K562 (cell line): ENCODE data around the gene ACER2. TPM values are rescaled to one million over a fixed set of nuclear protein-coding genes. Genes with fewer than 3 reads are reported as not detected.

Source experiments
- EP400 ChIP-seq: fragments of 450-650 bp; IDR thresholded peaks from 2 replicates; pipeline ENCODE4 v1.6.1; 2017; ENCODE audit warnings: antibody characterized with exemption, mild to moderate bottlenecking, moderate library complexity
- HDAC1 ChIP-seq, 2 experiments: fragments of 450-650 bp; IDR thresholded peaks; 2 replicates each; pipeline ENCODE4 v1.6.1; 2016 to 2017; ENCODE audit warnings: inconsistent platforms in 1 of 2, mild to moderate bottlenecking in 1 of 2, moderate library complexity in 1 of 2
- KDM5B ChIP-seq: fragments of 200-600 bp; sonication (generic); IDR thresholded peaks from 2 replicates; pipeline ENCODE4 v1.6.1; 2012; ENCODE audit warnings: low read depth, mild to moderate bottlenecking, moderate library complexity, low read length, control low read depth, inconsistent platforms; ENCODE audit not compliant: insufficient replicate concordance
- PURB ChIP-seq: sonication (generic); formaldehyde crosslinking; IDR thresholded peaks from 2 replicates; pipeline ENCODE4 v1.9.0; 2021; ENCODE audit warnings: low read depth, mild to moderate bottlenecking, missing genetic modification reagents
- RBM34 ChIP-seq: fragments of 200-400 bp; formaldehyde crosslinking; IDR thresholded peaks from 2 replicates; pipeline ENCODE4 v1.6.1; 2018; ENCODE audit warnings: low read length, borderline replicate concordance; ENCODE audit not compliant: insufficient read depth
- RNF2 ChIP-seq: sonication (generic); IDR thresholded peaks from 2 replicates; pipeline ENCODE4 v1.6.1; 2016
- SIRT6 ChIP-seq: IDR thresholded peaks from one replicate; pipeline ENCODE4 v1.6.1; 2012; ENCODE audit warnings: low read depth, mild to moderate bottlenecking, control low read depth, inconsistent platforms, low read length, moderate library complexity
- SRSF7 ChIP-seq: fragments of 200-400 bp; formaldehyde crosslinking; optimal IDR thresholded peaks from 2 replicates; pipeline ENCODE3; 2017; ENCODE audit warnings: mild to moderate bottlenecking, low read depth, low read length
- VEZF1 ChIP-seq: fragments of 200-800 bp; sonication (Bioruptor generic); IDR thresholded peaks from 2 replicates; pipeline ENCODE4 v1.6.1; 2017; ENCODE audit warnings: missing genetic modification characterization, missing compliant biosample characterization
- ZBTB40 ChIP-seq, 2 experiments: fragments of 450-650 bp in 1 of 2; sonication (generic) in 1 of 2; formaldehyde crosslinking in 1 of 2; IDR thresholded peaks; 2 replicates each; pipeline versions ENCODE4 v1.7.1 to v1.9.0; 2016 to 2022; ENCODE audit warnings: inconsistent platforms in 1 of 2, mild to moderate bottlenecking in 1 of 2, missing genetic modification reagents in 1 of 2
- ZNF699 ChIP-seq: fragments of 250-450 bp; sonication (Bioruptor Pico); IDR thresholded peaks from 2 replicates; pipeline ENCODE4 v1.8.0; 2021; ENCODE audit warnings: mild to moderate bottlenecking, moderate library complexity; ENCODE audit not compliant: insufficient replicate concordance
- polyA plus RNA-seq, 8 experiments: library from polyadenylated mRNA; depleted of rRNA in 4 of 8; stranded (reverse) in 5 of 8; unstranded in 3 of 8; fragments of >200 nt; fragmentation: Nextera tagmentation in 2 of 8; fragmentation: Illumina TruSeq in 1 of 8; extraction: Ambion mirVana in 2 of 8; extraction: Trizol in 1 of 8; gene quantifications; 2 replicates each; pipeline versions ENCODE4 v1.2.1 to v1.2.3, GENCODE V29; 2011 to 2014; ENCODE audit warnings: inconsistent platforms in 1 of 8, missing spikeins in 1 of 8
- total RNA-seq, 7 experiments: library from RNA; depleted of rRNA in 6 of 7; stranded (reverse); fragments of >200 nt in 6 of 7; fragmentation: Illumina TruSeq in 2 of 7; extraction: Trizol in 2 of 7; gene quantifications; 2 replicates each; pipeline versions ENCODE4 v1.2.1 to v1.2.3, GENCODE V29; 2011 to 2021; ENCODE audit warnings: low replicate concordance in 1 of 7
- TF ChIP-seq, protein P1 (sequence below): fragments of 250-450 bp; sonication (Bioruptor Pico); IDR thresholded peaks from 2 replicates; pipeline ENCODE4 v1.5.0; 2020; ENCODE audit warnings: mild to moderate bottlenecking, borderline replicate concordance

Gene ACER2
- total and polyA plus RNA-seq, 9 of the 15 experiments (the other 6 are each of a cell fraction or from before 2014, with no cell fraction given): 0.17 to 4.6 (median 3.0) TPM

- 0 out of 2 replicates have a peak, but pooled peaks have one; percentile 45 for TF ChIP-seq RBM34
- peak; percentile 69 for TF ChIP-seq EP400
- no peak for TF ChIP-seq SIRT6
- peak; percentile 81 for TF ChIP-seq KDM5B
- no peak for TF ChIP-seq SRSF7
- TF ChIP-seq, protein P1, sequence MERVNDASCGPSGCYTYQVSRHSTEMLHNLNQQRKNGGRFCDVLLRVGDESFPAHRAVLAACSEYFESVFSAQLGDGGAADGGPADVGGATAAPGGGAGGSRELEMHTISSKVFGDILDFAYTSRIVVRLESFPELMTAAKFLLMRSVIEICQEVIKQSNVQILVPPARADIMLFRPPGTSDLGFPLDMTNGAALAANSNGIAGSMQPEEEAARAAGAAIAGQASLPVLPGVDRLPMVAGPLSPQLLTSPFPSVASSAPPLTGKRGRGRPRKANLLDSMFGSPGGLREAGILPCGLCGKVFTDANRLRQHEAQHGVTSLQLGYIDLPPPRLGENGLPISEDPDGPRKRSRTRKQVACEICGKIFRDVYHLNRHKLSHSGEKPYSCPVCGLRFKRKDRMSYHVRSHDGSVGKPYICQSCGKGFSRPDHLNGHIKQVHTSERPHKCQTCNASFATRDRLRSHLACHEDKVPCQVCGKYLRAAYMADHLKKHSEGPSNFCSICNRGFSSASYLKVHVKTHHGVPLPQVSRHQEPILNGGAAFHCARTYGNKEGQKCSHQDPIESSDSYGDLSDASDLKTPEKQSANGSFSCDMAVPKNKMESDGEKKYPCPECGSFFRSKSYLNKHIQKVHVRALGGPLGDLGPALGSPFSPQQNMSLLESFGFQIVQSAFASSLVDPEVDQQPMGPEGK (CRISPR knock-in tag): no peak
- no peak for TF ChIP-seq PURB (CRISPR knock-in tag)
- TF ChIP-seq RNF2: no peak
- TF ChIP-seq VEZF1 (CRISPR knock-in tag): peak; percentile 56; the same call in 1 of the 2 replicates
- TF ChIP-seq ZNF699 (CRISPR knock-in tag): no peak
- TF ChIP-seq ZBTB40 (IDR thresholded peaks at IDR 0.05): peak; percentile 72
- TF ChIP-seq ZBTB40 (CRISPR knock-in tag; IDR thresholded peaks at IDR 0.05): no peak
- TF ChIP-seq HDAC1 (IDR thresholded peaks at IDR 0.05): peak in 1 of 2 experiments; percentile 60; a peak in 1 of 4 replicates
These were observed at the start of gene ACER2 (continued) for GRCh38 chr9:19408693-19409400.
